GM12878 (cell line): Measurements from ENCODE around the gene CD82. TPM values are rescaled to one million over a fixed set of nuclear protein-coding genes. Genes with fewer than 3 reads are reported as not detected.

Source experiments
- ATAC-seq: fragments of 200-7000 bp; cut with Tn5 transposase; 3 replicates; pipeline ENCODE4 v1.9.1; 2020; ENCODE audit warnings: mild to moderate bottlenecking, moderate library complexity
- BruUV-seq: library from RNA; stranded (reverse); fragments of 400-500 nt; replicated peaks from 2 replicates; lab custom pipeline; 2021; lab: Mats Ljungman, UMichigan
- CTCF ChIA-PET: fragments of 300-600 bp; sonication (Branson Sonifier 250); formaldehyde crosslinking; extraction: SDS; loops from one replicate; lab custom pipeline; 2021; ENCODE audit warnings: inconsistent platforms; lab: Yijun Ruan, JAX
- POLR2A ChIA-PET: fragments of 350-600 bp; formaldehyde crosslinking; extraction: SDS; loops from one replicate; lab custom pipeline; 2021; ENCODE audit warnings: inconsistent platforms; lab: Charles Lee
- RAD21 ChIA-PET: fragments of 300-600 bp; sonication (Branson Sonifier 250); formaldehyde crosslinking; loops from one replicate; lab custom pipeline; 2023; ENCODE audit warnings: antibody characterized with exemption; ENCODE audit not compliant: unreplicated experiment; lab: Charles Lee
- SMC1A ChIA-PET: fragments of 300-600 bp; sonication (Branson Sonifier 250); formaldehyde crosslinking; loops from one replicate; lab custom pipeline; 2023; ENCODE audit not compliant: unreplicated experiment, uncharacterized antibody; lab: Charles Lee
- DNase-seq: peaks from one replicate; pipeline ENCODE4 v3.0.0-alpha.2; 2011; ENCODE audit warnings: low read depth, low spot score
- FAIRE-seq: peaks from 3 replicates; lab custom pipeline; 2011; peaks lifted over from hg19 to GRCh38; lab: Jason Lieb, UNC
- H2AFZ ChIP-seq: 2 replicates; pipeline ENCODE4 v1.6.0; 2011; ENCODE audit warnings: low read depth, low read length, control low read depth; ENCODE audit not compliant: control insufficient read depth
- H3K27ac ChIP-seq: 2 replicates; pipeline ENCODE4 v1.5.1; 2011; ENCODE audit warnings: control low read depth; ENCODE audit not compliant: control insufficient read depth, insufficient read depth
- H3K27me3 ChIP-seq, 2 experiments: replicated peaks in 1 of 2; 2 replicates each; pipeline versions ENCODE4 v1.6.0 to v1.6.1; 2011; ENCODE audit warnings: low read length in 1 of 2; ENCODE audit not compliant: control insufficient read depth in 2 of 2, insufficient read depth in 2 of 2
- H3K36me3 ChIP-seq, 2 experiments: 2 replicates each; pipeline ENCODE4 v1.5.1; 2011; ENCODE audit warnings: low read length in 1 of 2; ENCODE audit not compliant: control insufficient read depth in 2 of 2, insufficient read depth in 2 of 2
- H3K4me1 ChIP-seq: 2 replicates; pipeline ENCODE4 v1.6.1; 2011; ENCODE audit warnings: mild to moderate bottlenecking, low read length, moderate library complexity, mixed read lengths; ENCODE audit not compliant: control insufficient read depth, insufficient read depth
- H3K4me2 ChIP-seq: 2 replicates; pipeline ENCODE4 v1.6.0; 2011; ENCODE audit warnings: control low read depth; ENCODE audit not compliant: control insufficient read depth, insufficient read depth
- H3K4me3 ChIP-seq: fragments of 200-600 bp; sonication (generic); 2 replicates; pipeline ENCODE4 v1.5.1; 2016
- H3K79me2 ChIP-seq: 2 replicates; pipeline ENCODE4 v1.6.0; 2011; ENCODE audit warnings: low read length; ENCODE audit not compliant: control insufficient read depth, insufficient read depth
- H3K9ac ChIP-seq: 2 replicates; pipeline ENCODE4 v1.8.0; 2011; ENCODE audit warnings: low read length, control low read depth, mixed read lengths; ENCODE audit not compliant: control insufficient read depth, insufficient read depth
- H3K9me3 ChIP-seq: replicated peaks from 3 replicates; pipeline ENCODE4 v1.5.1; 2011; ENCODE audit warnings: mild to moderate bottlenecking, low read length; ENCODE audit not compliant: control insufficient read depth, insufficient read depth
- H4K20me1 ChIP-seq: 2 replicates; pipeline ENCODE4 v1.6.0; 2011; ENCODE audit not compliant: control insufficient read depth, insufficient read depth
- ATF2 ChIP-seq: IDR thresholded peaks from 2 replicates; pipeline ENCODE4 v1.6.1; 2012; ENCODE audit warnings: low read length, inconsistent platforms
- BHLHE40 ChIP-seq, 2 experiments: fragments of 450-650 bp in 1 of 2; IDR thresholded peaks; 2 replicates each; pipeline ENCODE4 v1.6.1; 2011 to 2017; ENCODE audit warnings: low read depth in 2 of 2, borderline replicate concordance in 1 of 2, improper control_type of control experiment in 1 of 2, low read length in 1 of 2, mild to moderate bottlenecking in 1 of 2
- CREB1 ChIP-seq: IDR thresholded peaks from 2 replicates; pipeline ENCODE4 v1.6.1; 2012; ENCODE audit warnings: low read depth, mild to moderate bottlenecking, inconsistent platforms
- EED ChIP-seq: sonication (generic); IDR thresholded peaks from 2 replicates; pipeline ENCODE4 v1.6.1; 2016; ENCODE audit warnings: antibody characterized with exemption, low read depth
- ETV6 ChIP-seq, 2 experiments: fragments of 450-650 bp in 1 of 2; IDR thresholded peaks in 1 of 2; conservative IDR thresholded peaks in 1 of 2; 2 replicates each; pipeline ENCODE4 v1.6.1; 2014; ENCODE audit warnings: antibody characterized with exemption in 1 of 2, borderline replicate concordance in 1 of 2, low read depth in 1 of 2, mild to moderate bottlenecking in 1 of 2, moderate library complexity in 1 of 2
- KDM1A ChIP-seq: fragments of 200-600 bp; sonication (generic); IDR thresholded peaks from 2 replicates; pipeline ENCODE4 v1.6.1; 2016; ENCODE audit warnings: borderline replicate concordance
- NFYB ChIP-seq: IDR thresholded peaks from 2 replicates; pipeline ENCODE4 v1.6.1; 2011; ENCODE audit warnings: low read depth, mild to moderate bottlenecking, low read length, improper control_type of control experiment, moderate library complexity; ENCODE audit not compliant: insufficient read depth
- NR2F1 ChIP-seq: fragments of 450-650 bp; conservative IDR thresholded peaks from 2 replicates; pipeline ENCODE4 v1.6.1; 2017; ENCODE audit warnings: mild to moderate bottlenecking
- PKNOX1 ChIP-seq: fragments of 450-650 bp; IDR thresholded peaks from 2 replicates; pipeline ENCODE4 v1.6.1; 2016; ENCODE audit warnings: mild to moderate bottlenecking
- RB1 ChIP-seq: fragments of 450-650 bp; formaldehyde crosslinking; IDR thresholded peaks from 2 replicates; pipeline ENCODE4 v1.6.1; 2017; ENCODE audit warnings: mild to moderate bottlenecking, borderline replicate concordance
- RUNX3 ChIP-seq: IDR thresholded peaks from 2 replicates; pipeline ENCODE4 v1.6.1; 2012; ENCODE audit warnings: low read length, inconsistent platforms
- SIX5 ChIP-seq: IDR thresholded peaks from 2 replicates; pipeline ENCODE4 v1.6.1; 2011; ENCODE audit warnings: mild to moderate bottlenecking, low read depth, low read length, moderate library complexity; ENCODE audit not compliant: severe bottlenecking
- SMARCA5 ChIP-seq: fragments of 450-650 bp; IDR thresholded peaks from 2 replicates; pipeline ENCODE4 v1.6.1; 2017; ENCODE audit warnings: mild to moderate bottlenecking
- SREBF1 ChIP-seq: IDR thresholded peaks from 2 replicates; pipeline ENCODE4 v1.6.1; 2012; ENCODE audit warnings: mild to moderate bottlenecking, low read length
- SRF ChIP-seq, 2 experiments: IDR thresholded peaks; 2 replicates each; pipeline ENCODE4 v1.6.1; 2011; ENCODE audit warnings: low read depth in 2 of 2, low read length in 2 of 2, mild to moderate bottlenecking in 1 of 2, moderate library complexity in 1 of 2
- SUZ12 ChIP-seq: fragments of 200-600 bp; sonication (generic); IDR thresholded peaks from one replicate; pipeline ENCODE4 v1.6.1; 2018; ENCODE audit warnings: antibody characterized with exemption, mild to moderate bottlenecking; ENCODE audit not compliant: unreplicated experiment
- ZNF274 ChIP-seq: IDR thresholded peaks from one replicate; pipeline ENCODE4 v1.8.0; 2011; ENCODE audit not compliant: insufficient read length, insufficient read depth
- ZNF622 ChIP-seq: fragments of 450-650 bp; IDR thresholded peaks from 2 replicates; pipeline ENCODE4 v1.6.1; 2017; ENCODE audit warnings: mild to moderate bottlenecking, inconsistent platforms
- ZSCAN29 ChIP-seq: fragments of 450-650 bp; IDR thresholded peaks from 2 replicates; pipeline ENCODE4 v1.6.1; 2017; ENCODE audit warnings: mild to moderate bottlenecking, moderate library complexity
- WGBS: methylation state at CpG from one replicate; pipeline ENCODE4 v1.1.6; 2016; ENCODE audit warnings: low lambda C conversion rate; ENCODE audit not compliant: insufficient replicate concordance, insufficient coverage; ENCODE audit errors: missing lambda C conversion rate; 5-methylcytosine and 5-hydroxymethylcytosine counted together
- in situ Hi-C: fragments of 300-500 bp; cut with MboI; formaldehyde crosslinking; loops from 9 replicates; pipeline ENCODE4 v1.14.3; 2018; ENCODE audit warnings: mixed read lengths
- intact Hi-C: fragments of 100-400 bp; cut with micrococcal nuclease; formaldehyde crosslinking; loops from one replicate; pipeline ENCODE4 v1.14.2; 2022; ENCODE audit not compliant: unreplicated experiment
- polyA plus RNA-seq, 11 experiments: library from polyadenylated mRNA; depleted of rRNA in 4 of 11; unstranded in 6 of 11; stranded (reverse) in 5 of 11; fragments of >200 nt; fragmentation: Nextera tagmentation in 4 of 11; fragmentation: Illumina TruSeq in 1 of 11; extraction: Ambion mirVana in 4 of 11; extraction: Trizol in 1 of 11; gene quantifications; 1 replicate in 1 of 11; 2 replicates in 10 of 11; pipeline versions ENCODE4 v1.2.1 to v1.2.3, GENCODE V29; 2011 to 2016; ENCODE audit warnings: inconsistent platforms in 2 of 11, missing spikeins in 2 of 11, low read depth in 1 of 11
- total RNA-seq, 4 experiments: library from RNA; depleted of rRNA in 3 of 4; stranded (reverse); fragments of >200 nt in 3 of 4; fragmentation: Illumina TruSeq in 1 of 4; extraction: Trizol in 1 of 4; gene quantifications; 2 replicates each; pipeline versions ENCODE4 v1.2.1 to v1.2.3, GENCODE V29; 2013 to 2021

The CD82 gene
- total and polyA plus RNA-seq, 10 of the 15 experiments (the other 5 are each of a cell fraction or from before 2014, with no cell fraction given) = 5.2 to 180 (median 84.7) TPM

- ChIA-PET SMC1A (interaction anchor here (0.7 to 3.7 kb wide), 8 partner anchors 10 to 72 kb away, joined by 3 to 19 read pairs (median 4); no protein-coding TSS in a partner anchor), CTCF (interaction anchor here (0.9 to 9.0 kb wide), 4 partner anchors 12 to 105 kb away, joined by 3 to 93 read pairs (median 14); no protein-coding TSS in a partner anchor), POLR2A (interaction anchor here (1.2 kb wide), 2 partner anchors 70 to 74 kb away, joined by 3 to 6 read pairs; no protein-coding TSS in a partner anchor), RAD21 (interaction anchor here (0.6 to 3.7 kb wide), 9 partner anchors 12 to 283 kb away, joined by 3 to 21 read pairs (median 5); no protein-coding TSS in a partner anchor)
- 59% methylated on average over 14 of the region's 14 CpGs for WGBS
- H3K9me3 ChIP-seq = peaks cover 3% of the 10 kb centered on the region; the same call in 2 of the 3 replicates
- ATAC-seq = peak; percentile 18
- H3K36me3 ChIP-seq = no peaks in the 10 kb centered on the region
- H3K4me2 ChIP-seq = peak overlapping the region; percentile 45
- no peak overlapping the region for H3K27ac ChIP-seq
- H2AFZ ChIP-seq = no peak overlapping the region
- peaks cover 13% of the 10 kb centered on the region for H3K4me1 ChIP-seq
- no peaks in the 10 kb centered on the region for H3K27me3 ChIP-seq
- FAIRE-seq = no peak
- in situ Hi-C loops (loop anchor here (10.0 kb wide), 1 partner anchor 344 kb away; no protein-coding TSS in a partner anchor), intact Hi-C loops (loop anchor here (10.0 kb wide), 1 partner anchor 534 kb away; the partner anchor contains the start of gene EXT2)
- DNase-seq = no peak
- no peak overlapping the region for H3K4me3 ChIP-seq
- H4K20me1 ChIP-seq = no peaks in the 10 kb centered on the region
- H3K79me2 ChIP-seq = no peaks in the 10 kb centered on the region
- H3K9ac ChIP-seq = no peak overlapping the region
- BruUV-seq = no TSS peak
- TF ChIP-seq ATF2 (no peak), CREB1 (no peak), RB1 (no peak), NFYB (no peak), SMARCA5 (peak; percentile 65; the same call in 1 of the 2 replicates), KDM1A (no peak), SIX5 (no peak), PKNOX1 (no peak), ZNF274 (no peak), SUZ12 (no peak), NR2F1 (0 out of 2 replicates have a peak, but pooled peaks have one; percentile 10), SRF (IDR thresholded peaks at IDR 0.05; ENCODE audit: low read depth in 2 of 2, low read length in 2 of 2) (no peak), SREBF1 (no peak), RUNX3 (no peak), BHLHE40 (IDR thresholded peaks at IDR 0.05; ENCODE audit: borderline replicate concordance in 1 of 2, low read depth in 2 of 2, low read length in 1 of 2) (0 out of 4 replicates have a peak, but pooled peaks of 1 of the 2 experiments have one; percentile 1), EED (no peak), ETV6 (conservative IDR thresholded peaks at IDR 0.05 in 1 of 2, IDR thresholded peaks at IDR 0.05 in 1 of 2; ENCODE audit: borderline replicate concordance in 1 of 2, low read depth in 1 of 2) (no peak), ZSCAN29 (no peak), ZNF622 (no peak)
Measured at GRCh38 chr11:44628730-44629700, 63.6 kb downstream of the CD82 start.
